Activated T-cell treated with anti-CD3 and anti-CD28 coated beads for 4 hours (primary cell): Measurements from ENCODE around the gene SGCD.

Source experiments
- DNase-seq: peaks from one replicate; pipeline ENCODE4 v3.0.0-alpha.2; 2020

Gene SGCD

DNA sequence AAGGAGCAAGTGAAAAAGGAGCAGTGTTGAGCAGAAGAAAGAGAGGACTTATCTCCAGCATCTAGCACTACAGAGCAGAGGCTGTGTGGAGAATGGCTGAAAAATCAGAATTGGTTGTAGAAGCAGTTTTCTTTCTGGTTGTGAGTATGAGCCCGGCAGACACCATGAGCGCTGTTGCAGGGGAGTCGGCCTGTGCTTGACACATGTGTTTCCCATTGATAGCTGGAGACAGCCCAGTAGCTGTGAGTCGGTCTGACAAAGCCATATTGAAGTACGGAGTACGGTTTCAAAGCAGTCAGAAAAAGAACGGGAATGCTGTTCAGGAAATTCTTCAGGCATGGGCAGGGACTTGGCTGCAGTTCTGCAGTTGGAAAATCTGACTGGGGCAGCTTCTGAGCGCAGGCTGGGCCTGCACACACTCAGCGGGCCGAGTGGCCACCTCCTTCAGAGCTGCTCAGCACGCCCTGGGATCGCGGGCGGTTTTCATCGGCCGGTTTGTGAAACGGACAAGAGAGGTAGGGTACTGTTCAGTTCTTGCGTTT is at the start of gene SGCD:
SGCD (plus strand) TSS at position 447 of the 542 bp plus-strand sequence.
- DNase-seq, result no peak

DNA sequence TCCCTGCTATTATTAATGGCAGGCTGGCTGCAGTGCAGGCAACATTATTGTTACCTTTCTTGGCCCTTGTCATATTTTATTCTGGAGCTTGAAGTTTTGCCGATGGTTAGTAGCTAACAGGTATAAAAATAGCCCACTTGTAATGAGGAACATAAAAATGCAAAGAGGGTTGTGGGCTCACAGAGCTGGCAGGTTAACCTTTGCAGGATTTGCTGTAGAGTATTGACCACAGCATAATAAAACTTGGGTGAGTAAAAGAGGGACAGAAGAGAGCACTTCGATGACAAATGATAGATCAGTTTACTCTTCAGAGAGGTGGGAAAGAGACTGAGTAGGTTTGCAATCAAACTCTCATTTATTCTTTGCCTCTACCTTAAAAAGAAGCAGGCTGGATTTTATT is 49.7 kb upstream of the SGCD start:
- DNase-seq, result no peak

- DNase-seq, result no peak
Measured at GRCh38 chr5:156295431-156295830, 31.5 kb upstream of the SGCD start.

- DNase-seq, result no peak
Measured at GRCh38 chr5:156310115-156310514, 16.8 kb upstream of the SGCD start.

- DNase-seq, result no peak
Measured at GRCh38 chr5:156312897-156313694, 13.9 kb upstream of the SGCD start.

DNA sequence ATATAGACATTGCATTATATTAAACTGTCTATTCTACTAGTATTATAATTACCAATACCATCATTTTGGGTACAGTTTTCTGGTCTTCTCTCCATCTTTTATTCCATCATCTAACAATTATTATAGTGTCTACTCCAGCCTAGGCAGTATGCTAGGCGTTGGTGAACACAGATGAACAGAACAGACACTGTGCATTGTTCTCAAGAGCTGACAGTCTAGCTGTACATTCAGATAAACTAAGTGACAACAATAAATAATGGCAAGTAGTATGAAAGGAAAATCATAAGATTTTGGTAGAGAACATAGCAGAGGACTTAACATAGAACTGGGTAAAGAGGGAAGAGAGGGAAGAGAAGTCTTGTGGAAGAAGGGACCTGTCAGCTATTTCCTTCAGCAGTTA is 12.5 kb upstream of the SGCD start:
- no peak for DNase-seq

DNA sequence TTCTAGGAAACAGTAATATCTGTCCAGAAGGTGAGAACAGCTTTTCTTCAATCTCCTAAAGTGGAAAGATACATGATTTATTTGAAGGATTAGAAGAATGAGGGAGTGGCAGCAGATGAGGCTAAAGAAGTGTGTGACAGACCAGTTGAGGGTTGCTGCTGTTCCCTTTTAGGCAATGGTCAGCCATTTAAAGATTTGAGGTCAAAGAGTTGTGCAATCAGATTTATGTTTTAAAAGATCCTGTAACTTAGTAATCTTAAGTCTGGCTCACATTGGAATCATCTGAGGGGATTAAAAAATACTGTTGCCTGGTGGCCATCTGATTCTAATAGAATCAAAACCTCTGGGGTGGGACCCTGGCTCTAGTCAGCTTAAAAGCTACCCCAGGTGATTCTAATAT is 4.3 kb upstream of the SGCD start:
- DNase-seq, result no peak

- DNase-seq, result no peak
Measured at GRCh38 chr5:156327296-156327695, 332 bp downstream of the SGCD start.

GRCh38 chr5:156328161-156328560 is 1.2 kb downstream of the SGCD start:
- DNase-seq, result no peak

GRCh38 chr5:156328766-156329165 is 1.8 kb downstream of the SGCD start:
- DNase-seq, result no peak

DNA sequence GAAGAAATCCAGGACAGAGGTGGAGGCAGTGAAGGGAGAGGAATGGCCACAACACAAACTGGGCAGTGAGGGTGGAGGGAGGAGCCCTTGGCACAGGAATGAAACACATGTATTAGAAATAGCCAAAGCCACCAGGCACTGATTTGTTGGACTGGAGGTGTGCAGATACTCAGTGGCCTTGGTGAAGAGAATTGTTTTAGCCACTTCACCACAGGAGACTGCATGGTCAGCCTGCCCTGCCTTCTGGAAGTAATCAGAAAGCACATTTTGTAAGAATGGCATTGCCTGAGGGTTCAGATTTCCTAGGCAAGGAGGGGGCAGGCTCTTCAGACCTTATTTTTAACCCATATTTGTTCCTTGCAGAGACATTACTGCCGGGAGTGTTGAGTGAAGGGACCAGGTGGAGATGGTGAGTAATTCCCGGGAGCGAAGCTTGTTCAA is 2.2 kb downstream of the SGCD start:
- no peak for DNase-seq

DNA sequence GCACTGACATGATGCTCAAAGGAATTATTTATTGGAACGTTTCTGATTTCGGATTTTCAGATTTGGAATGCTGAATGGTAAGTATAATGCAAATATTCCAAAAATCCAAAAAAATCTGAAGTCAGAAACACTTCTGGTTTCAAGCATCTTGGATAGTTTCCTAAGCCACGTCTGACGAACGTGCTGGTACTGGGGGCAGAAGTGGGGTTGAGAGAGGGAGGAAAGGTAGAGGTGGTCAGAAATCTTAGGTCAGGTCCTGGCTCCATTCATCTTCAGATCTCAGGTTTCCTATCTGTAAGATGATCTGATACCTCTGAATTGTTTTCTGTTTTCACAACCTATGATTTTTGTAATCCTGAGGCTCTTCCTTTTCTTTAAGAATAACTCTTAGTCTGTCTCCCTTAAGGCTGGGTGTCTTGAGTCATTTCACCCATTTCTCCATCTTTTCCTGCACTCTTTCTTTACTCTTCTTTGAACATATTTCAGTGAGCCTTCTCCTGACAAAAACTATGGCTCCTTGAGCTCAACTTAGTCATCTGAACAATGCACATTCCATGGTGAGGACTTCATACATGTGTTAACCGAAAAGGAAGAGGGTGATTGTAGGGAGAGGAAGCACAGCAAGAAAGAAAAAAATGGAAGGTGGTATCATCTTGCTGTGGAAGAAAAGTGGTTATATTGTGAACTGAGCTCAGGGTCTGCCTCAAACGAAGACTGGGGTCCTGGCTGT is 3.3 kb downstream of the SGCD start:
- DNase-seq, result no peak

GRCh38 chr5:156331181-156331580 is 4.2 kb downstream of the SGCD start:
- no peak for DNase-seq

DNA sequence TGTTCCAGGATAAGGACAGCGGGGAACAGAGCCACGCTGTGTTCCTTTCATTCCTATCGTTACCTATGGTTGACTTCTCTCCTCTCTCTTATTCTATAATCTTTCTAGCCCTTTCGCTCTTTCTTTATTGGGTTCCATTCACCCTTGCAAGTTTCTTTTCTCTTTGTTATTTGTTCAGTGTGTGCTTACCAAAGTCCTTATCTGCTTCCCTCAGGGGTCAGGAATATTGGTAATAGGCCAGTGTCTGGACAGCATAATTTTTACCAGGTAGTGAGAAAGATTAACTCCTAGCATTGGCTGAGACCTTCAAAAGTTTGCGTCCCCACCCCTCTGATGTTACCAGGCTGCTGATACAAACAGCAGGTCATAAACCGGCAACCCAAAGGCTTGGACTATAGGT is 4.9 kb downstream of the SGCD start:
- no peak for DNase-seq

DNA sequence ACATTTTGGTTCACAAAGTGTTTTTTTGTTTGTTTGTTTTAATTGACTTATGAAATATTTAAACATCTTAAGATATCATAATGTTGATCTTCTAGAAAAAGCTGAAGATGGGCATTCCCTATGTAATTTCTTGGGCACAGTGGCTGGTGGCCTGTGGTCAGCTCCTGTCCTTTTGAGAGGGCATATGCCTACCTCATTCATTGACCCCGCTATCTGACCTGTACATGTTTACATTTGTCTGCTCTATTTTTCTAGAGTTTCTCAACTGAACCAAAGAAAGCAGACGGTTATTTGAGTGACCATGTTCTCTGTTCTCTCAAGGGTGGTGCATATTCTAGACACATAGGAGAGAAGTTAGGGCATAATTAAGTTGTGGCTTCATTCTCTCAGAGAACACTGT is 5.3 kb downstream of the SGCD start:
- no peak for DNase-seq

DNA sequence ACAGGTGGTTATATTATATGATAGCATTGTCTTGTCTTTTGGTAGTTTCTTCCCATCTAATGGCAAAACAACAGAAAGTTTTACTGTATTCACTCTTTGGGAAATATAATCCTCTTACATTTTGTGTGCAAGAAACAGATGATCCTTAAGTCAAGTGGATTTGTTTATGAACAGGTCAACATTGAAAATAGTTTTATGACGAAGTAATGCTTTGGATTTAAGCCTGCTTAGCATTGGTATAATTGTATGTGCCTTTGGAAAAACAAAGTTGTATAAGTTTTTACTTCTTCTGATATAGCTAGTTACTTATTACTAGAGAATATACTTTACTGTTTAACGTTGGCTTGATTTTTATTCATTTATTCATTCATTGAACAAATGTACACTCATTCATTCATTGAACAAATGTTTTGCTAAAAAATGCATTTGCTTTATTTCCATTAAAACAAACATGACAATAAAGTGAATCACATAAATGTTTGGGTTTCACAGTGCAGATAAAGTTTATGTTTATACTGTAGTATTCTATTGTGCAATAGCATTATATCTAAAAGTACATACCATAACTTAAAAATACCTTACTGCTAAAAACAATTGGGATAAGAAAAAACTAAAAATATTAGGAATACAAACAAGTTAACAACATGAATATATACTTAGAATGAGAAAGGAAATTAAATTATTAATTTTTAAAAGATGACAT is 12.3 kb downstream of the SGCD start:
- DNase-seq, result no peak

- no peak for DNase-seq
Measured at GRCh38 chr5:156340893-156341292, 13.9 kb downstream of the SGCD start.

DNA sequence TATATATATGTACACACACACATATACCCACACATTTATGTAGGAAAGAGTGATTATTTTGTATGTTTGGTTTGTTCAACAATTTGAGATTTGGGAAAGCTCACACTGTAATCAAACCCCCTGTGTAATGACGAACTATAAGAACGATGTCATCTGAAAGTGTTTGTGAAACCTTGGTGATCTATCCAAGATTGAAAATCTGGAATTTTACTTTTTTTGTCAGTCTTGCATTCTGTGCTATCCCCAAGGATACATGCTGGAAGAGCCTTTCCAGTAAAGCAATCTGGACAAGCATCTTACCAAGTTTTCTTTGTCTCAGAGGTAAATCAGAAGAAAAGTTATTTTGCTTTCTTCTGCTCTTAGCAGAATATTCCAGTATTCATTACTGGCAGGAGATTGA is 23.3 kb downstream of the SGCD start:
- no peak for DNase-seq

DNA sequence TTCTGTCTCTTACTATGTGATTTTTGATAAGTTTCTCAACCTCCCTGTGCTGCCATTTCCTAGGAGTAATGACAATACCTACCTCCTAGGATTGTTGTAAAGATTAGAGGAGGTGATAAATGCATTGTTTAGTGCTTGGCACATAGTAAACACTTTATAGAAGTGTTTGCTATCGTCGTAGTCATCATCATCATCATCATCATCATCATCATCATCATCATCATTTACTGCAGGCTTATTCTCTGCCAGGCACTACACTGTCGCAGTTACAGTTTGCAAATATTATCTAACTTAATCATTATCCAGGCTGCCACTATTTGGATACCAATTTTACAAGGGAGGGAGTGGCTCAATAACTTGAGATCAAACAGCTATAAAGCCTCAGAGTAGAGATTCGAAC is 24.5 kb downstream of the SGCD start:
- DNase-seq, result no peak

DNA sequence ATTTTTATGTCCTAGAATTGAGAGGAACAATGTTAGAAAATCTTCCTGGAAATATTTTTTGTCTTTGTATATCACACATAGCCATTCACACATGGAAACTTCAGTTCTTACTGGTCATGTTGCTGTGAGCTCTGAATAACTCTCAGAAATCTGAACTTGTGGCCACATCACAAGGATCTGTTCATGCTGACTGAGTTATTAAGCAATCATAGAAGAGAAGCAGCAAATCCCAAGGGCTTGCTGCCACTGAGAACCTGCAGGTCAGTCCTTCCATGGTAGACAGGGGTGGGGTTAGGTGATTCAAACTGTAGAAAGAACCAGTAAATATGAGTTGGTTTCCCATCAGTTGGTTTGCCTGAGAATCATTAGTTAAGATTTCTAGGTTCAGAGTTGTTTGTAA is 27.6 kb downstream of the SGCD start:
- no peak for DNase-seq

DNA sequence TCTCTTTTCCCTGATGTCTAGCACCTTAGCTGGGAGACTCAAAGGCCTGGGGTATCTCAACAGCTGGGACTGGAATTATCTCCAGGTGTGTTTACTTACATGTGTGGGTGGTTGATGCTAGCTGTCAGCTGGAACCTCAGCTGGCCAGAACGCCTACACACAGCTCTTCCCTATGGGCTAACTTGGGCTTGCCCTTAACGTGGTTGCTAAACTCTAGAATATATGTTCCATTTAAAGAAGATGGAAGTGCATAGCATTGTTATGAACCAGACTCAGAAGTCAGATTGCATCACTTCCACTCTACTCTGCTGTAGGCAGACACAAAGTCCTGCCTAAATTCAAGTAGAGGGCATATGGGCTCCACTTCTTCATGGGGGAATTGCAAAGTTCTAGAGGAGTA is 29.3 kb downstream of the SGCD start:
- no peak for DNase-seq

DNA sequence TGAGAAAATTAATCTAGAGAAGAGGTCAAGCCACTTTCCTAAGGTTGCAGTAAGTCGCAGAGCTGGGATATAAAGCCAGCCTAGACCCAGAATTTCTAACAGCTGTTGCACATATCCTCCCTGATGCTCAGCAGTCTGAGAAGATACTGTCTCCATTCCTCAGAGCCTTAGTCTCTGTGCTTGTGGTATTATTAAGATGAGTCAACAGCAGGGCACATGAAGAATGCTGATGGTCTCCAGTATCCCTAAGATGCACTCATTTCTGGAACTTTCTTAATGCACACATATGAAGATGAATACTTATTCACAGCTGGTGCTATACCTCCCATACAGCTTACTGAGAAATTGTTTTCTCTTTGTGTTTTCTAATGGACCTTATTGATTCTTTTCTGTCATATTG is 32.5 kb downstream of the SGCD start:
- DNase-seq, result no peak

DNA sequence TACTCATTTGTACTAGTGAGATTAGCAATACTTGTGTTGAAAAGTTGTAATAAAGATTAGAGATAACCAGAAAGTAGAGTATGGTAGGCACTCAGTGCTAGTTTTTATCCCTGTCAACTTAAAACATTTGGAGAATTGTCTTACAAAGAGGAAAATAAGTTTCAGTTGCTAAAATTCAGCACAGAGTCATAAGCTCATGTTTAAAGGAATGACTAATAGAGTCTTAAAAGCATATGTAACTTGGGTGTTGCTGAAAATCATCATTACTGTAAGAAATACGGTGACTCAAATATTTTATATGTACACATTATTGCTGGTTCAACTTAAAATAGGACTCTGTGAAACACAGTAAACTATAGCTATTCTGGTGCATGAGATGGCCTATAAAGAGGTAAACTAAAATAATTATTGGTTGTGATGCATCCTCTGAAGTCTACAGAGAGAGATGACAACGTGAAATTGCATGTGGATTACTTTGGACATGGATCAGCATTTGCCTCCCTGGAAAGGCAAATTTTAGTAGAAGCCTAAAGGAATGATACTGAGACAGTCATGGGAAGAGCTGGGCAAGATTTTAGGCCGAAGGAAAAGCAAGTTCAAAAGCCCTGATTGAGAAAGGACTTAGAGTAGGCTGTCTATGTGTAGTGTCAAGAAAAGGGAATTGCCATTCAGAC is 34.6 kb downstream of the SGCD start:
- DNase-seq, result no peak
